HG02970 (cell line): ENCODE measurements around the gene CD3G.
"Not testable (repeated sequence)": the region's sequence is repeated elsewhere in the genome, so short reads cannot be mapped to it uniquely, and the experiment has no call there.

ENCODE experiments used
- ATAC-seq: cut with Tn5 transposase; IDR thresholded peaks from one replicate; pipeline ENCODE4 v1.9.1; 2021; ENCODE audit warnings: mild to moderate bottlenecking, moderate library complexity, moderate number of reproducible peaks; ENCODE audit not compliant: unreplicated experiment, low FRiP score

The CD3G gene

DNA sequence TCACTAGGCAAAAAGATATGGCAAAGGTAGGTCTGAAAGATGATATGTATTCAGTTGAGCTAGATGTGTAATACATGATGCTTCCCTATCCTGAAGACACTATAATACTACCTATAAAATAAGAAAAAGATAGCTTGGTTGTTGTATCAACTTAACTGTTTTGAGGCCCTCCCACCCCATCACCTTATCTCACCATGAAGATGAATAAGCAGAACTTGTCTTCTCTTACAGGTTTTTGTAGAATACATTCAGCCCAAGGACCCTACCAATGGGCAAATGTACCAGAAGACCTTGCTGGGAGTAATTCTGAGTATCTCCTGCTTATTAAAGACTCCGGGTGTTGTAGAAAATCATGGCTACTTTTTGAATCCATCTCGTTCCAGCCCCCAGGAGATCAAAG is 29.1 kb downstream of the CD3G start:
- ATAC-seq: no peak

DNA sequence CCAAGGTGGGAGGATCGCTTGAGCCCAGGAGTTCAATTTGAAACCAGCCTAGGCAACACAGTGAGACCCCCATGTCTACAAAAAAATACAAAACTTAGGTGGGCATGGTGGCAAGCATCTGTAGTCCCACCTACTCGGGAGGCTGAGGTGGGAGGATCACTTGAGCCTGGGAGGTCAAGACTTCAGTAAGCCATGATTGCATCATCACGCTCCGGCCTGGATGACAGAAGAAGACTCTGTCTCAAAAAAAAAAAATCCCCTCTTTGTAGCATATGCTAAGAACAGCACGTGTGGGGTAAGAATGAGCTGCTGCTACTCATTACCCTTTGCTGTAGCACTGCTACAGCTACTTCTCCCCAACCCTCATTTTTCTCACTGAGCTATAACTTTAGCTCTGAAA is 29.7 kb downstream of the CD3G start:
- ATAC-seq: no peak

DNA sequence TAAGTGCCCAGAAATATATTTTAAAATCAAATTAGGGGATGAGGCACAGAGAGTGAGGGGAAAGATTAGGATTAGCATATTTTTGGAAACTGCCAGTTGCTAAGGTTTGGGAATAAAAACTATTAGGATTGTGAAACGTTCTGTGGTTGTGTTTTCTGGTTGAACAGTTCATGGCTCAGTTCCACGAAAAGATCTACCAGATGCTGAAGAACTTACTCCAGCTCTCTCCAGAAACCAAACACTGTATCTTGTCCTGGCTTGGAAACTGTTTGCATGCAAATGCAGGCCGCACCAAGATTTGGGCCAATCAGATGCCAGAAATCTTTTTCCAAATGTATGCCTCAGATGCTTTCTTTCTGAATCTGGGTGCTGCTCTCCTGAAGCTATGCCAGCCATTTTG is 30.6 kb downstream of the CD3G start:
- no peak for ATAC-seq

DNA sequence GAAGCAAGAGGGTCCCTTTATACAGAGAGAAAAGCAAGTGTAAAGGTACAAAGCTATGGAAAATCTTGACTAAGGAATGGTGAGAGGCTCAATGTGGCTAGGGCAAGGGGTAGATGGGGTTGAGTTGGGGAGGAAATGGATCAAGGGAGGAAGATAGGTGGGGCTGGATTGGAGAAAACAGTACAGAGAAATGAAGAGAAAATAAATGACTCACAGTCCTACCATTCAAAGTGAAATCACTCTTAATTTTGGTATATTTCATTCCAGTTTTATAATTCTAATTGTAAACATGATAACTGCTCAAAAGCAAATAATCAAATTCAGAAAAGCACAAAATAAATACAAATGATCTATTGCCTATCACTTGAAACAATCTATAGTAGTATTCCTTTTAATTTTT is 31.8 kb downstream of the CD3G start:
- no peak for ATAC-seq

DNA sequence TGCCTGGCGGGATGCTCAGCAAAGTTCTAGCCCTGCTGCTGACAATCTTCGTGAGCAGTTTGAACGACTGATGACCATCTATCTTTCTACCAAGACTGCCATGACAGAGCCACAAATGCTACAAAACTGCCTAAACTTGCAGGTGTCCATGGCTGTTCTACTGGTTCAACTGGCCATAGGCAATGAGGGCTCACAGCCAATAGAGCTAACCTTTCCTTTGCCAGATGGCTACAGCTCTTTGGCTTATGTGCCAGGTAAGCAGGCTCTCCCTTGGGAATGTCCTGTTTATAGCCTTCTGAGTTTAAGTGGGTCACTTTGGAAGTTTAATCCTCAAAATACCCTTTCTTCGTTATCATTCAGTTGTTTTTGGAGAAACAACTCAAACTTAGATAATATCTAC is 35.4 kb downstream of the CD3G start:
- no peak for ATAC-seq

DNA sequence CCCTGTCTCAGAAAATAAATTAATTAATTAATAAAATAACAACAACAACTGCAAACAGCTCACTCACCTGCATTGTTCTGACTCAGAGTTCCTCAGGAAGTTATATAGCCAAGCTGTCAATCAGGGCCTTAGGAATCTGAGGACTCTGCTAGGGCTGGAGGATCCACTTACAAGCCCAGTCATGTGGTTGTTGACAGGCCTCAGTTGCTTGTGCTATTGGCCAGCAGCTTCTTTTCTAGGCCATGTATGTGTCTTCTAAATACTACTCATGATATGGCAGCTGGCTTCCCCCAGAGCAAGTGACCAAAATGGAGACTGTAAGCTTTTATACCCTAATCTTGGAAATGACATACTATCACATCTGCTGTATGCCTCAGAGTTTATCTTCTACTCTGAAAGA is 36.4 kb downstream of the CD3G start:
- no peak for ATAC-seq

DNA sequence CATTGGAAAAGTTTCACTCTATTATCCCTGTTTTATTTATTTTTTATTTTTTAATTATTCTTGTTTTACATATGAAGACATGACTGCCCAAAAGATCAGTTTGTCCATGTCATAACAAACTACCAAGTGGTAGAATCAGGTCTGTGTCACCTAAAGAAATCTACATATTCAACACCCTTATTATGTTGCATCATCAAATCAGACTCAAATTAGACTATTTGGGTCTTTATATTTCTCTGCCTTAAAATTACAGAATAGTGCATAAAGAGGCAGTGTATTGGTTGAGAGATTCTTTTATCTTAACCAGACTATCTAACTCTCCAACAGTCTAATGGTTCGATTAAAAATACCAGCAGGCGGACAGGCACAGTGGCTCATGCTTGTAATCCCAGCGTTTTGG is 38.8 kb downstream of the CD3G start:
- ATAC-seq: no peak

DNA sequence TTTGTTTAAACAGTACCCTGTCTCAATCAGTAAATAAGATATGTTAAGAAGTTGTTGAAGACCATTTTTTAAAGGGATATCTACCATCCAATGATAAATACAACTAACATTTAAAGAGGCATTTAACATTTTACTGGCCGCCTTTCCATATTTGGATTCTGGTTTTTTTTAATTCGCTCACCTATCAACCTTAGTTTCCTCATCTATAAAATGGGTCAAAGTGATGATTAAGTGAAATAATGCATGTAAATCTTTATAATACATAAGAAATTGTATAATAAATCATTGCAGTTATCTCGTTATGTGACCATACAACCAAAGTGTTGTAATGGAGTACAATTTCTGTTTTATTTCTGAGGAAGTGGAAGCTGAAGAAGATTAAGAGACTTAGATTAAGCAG is 39.5 kb downstream of the CD3G start:
- ATAC-seq: no peak

DNA sequence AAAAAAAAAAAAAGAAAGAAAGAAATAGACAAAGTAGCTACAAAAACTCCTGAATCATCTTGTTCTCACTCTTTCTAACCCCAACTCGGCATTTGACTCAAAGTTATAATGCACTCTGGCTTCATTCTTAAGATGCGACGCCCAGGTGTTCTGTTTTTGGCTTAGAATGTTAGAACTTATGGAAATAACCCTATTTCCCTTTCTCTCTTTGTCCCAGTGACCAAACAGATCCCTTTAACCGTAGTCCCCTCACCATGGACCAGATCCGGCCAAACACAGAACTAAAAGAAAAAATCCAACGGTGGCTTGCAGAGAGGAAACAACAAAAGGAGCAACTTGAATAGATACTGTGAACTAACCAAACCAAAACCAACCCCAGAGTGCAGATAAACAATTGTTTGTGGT is 52.0 kb downstream of the CD3G start:
- no peak for ATAC-seq

DNA sequence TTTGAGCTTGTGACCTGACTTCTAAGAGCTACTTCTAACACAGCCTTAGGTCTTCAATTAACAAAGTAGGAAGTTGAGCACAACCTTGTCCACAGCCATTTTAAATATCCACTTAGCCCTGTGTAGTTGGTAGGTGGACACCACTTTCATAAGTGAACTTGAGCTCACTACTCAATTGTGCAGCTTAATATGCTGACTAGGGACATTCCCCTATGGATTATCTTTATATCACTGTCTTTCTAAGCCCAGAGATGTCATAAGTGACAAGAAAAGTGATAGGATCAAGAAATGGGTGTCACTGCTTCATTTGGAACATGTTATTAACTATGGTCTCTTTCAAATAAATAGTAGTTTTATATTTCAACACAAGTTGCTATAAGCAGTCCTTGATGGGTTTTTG is 53.3 kb downstream of the CD3G start:
- ATAC-seq: no peak

DNA sequence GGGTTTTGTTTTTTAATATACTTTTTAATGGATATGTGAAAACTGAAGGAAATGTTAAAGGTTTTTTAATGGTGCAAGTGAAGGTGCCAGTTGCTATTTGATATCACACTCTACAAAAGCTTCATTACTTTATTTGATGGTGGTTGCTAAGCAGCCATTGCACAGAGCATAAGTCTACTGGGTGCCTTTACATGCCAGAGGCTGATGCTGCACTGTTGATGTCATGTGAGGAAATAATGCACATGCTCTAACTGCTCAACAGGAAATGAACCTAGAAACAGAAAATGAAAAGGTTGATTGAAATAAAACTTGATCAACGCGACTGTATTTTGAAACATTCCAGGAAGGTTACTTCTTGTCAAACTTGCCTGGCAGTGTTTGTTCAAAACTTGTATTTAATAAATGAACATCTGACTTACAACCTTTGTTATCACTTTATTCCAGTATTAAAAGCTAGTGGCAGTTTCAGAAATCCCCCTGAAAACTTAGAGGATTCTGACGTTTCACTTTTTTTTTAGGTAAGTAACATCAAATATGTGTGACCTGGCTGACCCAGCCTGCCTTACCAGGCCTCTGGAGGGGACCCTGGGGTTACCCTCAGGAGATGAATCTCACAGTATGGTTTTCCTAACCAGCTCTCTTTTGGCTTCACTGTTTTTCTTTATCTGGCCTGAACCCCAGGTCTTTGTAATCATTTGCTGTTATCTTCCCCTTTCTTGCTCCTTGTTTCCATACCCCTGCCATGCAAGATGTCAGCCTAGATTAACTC is 54.8 kb downstream of the CD3G start:
- no peak for ATAC-seq

DNA sequence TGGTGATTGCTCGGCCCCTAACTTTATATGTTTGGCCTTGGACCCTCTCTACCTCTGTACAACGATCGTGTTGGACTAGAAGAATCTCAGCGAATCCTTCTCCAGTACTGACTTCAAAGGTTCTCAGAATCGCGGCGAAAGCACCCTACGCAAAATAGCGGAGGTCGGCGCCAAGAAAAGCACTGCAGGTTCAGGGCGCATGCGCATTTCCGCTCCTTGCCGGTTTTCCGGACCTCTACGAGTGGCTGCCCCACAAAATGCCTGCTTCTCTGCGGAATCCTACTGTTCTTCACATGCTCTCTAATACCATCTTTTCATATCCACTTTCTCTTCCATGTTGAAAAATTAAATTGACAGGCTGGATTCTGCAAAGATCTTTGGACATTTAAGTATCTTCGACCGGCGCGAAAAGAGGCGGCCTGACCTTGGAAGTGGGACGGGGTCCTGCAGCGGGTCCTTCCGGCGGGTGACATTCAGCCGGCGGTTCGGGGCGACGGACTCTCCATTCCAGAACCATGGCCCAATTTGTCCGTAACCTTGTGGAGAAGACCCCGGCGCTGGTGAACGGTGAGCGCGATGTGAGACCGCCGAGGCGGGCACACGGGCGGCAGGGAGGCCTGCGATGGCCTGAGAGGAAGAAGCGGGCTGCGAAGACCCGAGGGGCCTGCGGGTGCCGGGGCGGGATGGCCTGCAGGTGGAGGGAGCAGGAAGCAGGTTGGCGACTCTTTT is 57.2 kb downstream of the CD3G start, which contains the start of gene ATP5MG:
ATP5MG (plus strand) TSS at position 456 of the 729 bp plus-strand sequence; CDS start at position 516, 60 bp downstream.
- peak; percentile 55 for ATAC-seq

DNA sequence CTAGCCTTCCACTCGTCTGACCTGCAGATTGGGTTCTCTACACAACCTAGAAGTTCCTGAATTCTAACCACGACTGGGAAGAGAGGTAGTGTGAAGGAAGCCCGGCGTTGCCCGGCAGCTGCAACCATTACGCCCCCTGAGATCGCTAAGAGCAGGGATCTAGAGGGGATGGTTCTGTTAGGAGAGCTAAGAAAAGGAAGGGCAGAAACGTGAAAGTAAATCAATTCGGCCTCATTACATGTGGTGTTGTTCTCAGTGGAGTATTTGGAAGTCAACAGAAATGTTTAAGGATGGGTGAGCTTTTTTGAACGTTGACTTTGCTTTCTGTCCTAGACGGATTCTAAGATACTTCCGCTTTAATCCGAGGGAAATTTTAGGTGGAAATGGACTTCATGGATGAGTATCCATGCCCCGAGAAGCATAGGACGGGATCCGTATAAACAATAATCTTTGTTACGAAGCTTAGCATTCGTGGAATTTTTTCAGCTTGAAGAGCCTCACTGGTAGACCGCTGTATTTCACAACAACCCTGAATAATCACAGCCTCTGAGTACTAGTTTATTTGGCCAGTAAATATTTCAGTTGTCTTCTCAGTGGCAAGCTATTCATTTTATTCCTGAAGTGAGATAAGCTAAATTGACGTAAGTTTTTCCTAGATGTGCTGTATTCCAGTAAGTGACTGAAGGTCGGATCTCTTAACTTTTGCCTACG is 57.9 kb downstream of the CD3G start:
- ATAC-seq: no peak

DNA sequence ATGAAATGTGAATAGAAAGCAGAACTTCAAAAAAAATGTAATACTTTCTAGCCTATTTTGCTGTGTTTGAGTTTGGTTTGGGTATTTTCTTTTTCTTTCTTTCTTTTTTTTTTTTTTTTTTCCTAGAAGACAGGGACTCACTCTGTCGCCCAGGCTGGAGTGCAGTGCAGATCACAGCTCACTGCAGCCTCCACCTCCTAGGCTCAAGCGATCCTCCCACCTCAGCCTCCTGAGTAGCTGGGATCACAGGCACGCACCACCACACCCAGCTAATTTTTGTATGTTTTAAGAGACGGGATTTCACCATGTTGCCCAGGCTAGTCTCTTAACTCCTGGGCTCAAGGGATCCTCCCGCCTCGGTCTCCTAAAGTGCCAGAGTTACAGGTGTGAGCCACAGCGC is 58.5 kb downstream of the CD3G start:
- ATAC-seq: not testable (repeated sequence)
